G401 (cell line): ENCODE data around the gene UCHL3. TPM values are rescaled to one million over a fixed set of nuclear protein-coding genes. Genes with fewer than 3 reads are reported as not detected.

Experiments used
- DNase-seq: peaks from one replicate; pipeline ENCODE4 v3.0.0-alpha.2; 2015; ENCODE audit warnings: low spot score
- in situ Hi-C: cut with HindIII; loops from 2 replicates; pipeline ENCODE4 v1.10.0; 2016; ENCODE audit warnings: low sequenced_read_pairs, mixed read lengths
- total RNA-seq: library from RNA; depleted of rRNA; stranded (reverse); fragments of >200 nt; shearing (Covaris generic); gene quantifications from 2 replicates; pipeline ENCODE4 v1.2.3, GENCODE V29; 2014

Gene UCHL3
- total RNA-seq, 1 experiment from 2014 or later: 65.3 TPM

DNA sequence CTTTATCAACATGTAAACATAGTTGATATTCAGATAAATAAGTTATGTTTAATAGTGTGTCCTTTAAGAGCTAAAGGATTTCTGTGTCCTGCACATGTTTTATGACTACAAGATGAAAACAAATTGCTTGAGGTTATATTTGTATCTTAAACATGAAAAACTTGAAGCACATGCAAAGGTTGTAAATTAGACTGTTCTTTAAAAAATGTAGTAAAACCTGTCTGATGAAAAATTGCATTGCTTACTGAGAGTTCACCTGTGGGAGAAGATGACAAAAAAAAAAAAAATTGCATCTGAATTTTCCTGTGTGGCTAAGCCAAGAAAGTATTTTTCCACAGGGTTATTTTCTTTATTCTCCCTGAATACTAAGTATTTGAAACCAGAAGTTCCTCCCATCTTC lies 60.9 kb downstream of the UCHL3 start:
- DNase-seq: no peak
- in situ Hi-C loops: no loop called here

DNA sequence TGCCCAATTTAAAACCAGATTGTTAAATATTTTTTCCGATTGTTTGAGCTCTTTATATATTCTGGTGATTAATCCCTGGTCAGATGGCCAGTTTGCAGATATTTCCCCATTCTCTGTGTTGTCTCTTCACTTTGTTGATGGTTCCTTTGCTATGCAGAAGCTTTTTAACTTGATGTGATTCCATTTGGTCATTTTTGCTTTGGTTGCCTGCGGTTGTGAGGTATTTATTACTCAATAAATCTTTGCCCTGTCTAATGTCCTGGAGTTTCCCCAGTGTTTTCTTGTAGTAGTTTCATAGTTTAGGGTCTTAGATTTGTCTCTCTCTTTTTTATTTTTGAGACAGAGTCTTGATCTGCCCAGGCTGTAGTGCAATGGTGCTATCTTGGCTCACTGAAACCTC lies 62.8 kb downstream of the UCHL3 start:
- in situ Hi-C loops: no loop called here
- no peak for DNase-seq

DNA sequence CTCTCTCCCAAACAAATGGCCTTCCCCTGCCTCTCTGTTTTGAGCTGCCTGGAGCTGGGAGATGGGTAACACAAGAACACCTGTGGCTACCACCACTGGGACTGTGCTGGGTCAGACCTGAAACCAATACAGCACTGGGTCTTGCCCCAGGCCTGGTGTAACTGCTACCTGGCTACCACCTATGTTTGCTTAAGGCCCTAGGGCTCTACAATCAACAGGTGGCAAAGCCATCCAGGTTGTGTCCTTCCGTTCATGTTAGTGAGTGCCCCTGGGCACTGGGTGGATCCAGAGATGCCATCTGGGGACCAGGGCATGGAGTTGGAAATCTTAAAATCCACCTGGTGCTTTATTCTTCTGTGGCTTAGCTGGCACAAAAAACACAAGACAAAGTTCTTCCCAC lies 67.6 kb downstream of the UCHL3 start:
- no peak for DNase-seq
- in situ Hi-C loops: no loop called here

DNA sequence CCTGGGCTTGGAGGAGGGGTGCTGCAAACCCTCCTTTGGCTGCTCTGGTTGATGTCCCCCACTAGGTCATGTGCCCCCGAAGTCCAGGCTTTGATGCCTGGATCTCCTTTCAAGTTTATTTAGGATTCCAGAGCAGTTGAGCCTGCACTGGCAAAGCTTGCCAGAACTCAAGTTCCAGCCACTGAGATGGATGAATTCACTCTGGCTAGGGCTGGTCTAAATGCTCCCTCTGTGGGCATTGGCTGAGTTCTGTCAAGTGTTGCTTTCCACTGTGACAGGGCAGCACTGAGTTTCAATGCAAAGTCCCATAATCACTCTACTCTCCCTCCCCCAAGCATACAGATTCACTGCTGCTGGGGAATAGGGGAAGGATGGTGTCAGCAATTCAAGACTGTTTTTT lies 68.7 kb downstream of the UCHL3 start:
- in situ Hi-C loops: no loop called here
- no peak for DNase-seq

DNA sequence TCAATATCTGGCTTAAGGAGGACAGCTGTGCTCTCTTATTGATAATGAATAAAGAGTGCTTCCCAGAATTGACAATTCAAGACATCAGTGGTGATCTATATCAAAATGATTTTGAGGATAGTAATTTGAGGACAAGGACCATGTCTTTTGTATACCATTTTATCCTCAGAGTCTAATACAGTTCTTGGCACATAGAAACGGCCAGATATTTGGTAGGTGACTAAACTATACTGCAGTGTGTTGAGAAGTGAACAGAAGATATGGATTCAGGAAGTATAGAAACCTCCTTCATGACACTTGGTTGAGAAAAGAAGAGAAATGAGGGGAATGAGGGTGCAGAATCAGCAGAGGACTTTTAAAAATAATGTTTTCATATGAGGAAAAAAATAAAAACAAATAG lies 70.4 kb downstream of the UCHL3 start:
- in situ Hi-C loops: no loop called here
- no peak for DNase-seq

DNA sequence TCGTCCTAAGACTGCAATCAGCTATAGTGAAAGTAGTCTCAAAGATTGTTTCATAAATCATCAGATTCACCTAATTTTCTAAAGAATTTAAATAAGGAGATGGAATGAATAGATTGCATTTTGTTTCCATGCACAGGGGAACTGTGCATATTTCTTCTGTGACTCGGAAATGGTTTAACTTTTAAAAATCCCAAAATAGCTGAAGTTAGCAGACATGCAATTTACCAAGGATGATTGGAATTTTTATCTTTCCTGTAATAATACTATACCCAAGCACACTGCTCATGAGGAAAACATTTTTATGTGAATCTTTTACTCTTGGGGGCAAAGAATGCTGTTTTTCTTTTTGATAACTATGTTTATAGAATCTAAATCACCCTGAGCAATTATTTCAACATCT lies 71.6 kb downstream of the UCHL3 start:
- in situ Hi-C loops: no loop called here
- no peak for DNase-seq

DNA sequence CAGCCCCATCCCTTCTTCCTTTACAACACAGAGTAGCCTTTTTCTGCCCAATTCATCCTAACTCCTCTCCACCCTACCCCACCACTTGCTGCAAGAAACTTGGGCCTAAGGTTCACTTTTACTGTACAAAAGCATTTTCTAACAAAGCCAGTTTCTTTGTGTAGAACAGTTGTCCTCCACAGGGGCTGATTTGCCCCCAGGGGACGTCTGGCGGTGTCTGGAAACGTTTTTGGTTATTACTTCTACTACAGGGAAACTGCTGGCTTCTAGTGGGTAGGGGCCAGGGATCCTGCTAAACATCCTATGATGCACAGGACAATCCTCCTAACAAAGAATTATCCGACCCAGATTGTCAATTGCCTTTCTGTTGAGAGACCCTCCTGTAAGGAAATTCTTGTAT lies 79.2 kb downstream of the UCHL3 start:
- DNase-seq: no peak
- in situ Hi-C loops: no loop called here

DNA sequence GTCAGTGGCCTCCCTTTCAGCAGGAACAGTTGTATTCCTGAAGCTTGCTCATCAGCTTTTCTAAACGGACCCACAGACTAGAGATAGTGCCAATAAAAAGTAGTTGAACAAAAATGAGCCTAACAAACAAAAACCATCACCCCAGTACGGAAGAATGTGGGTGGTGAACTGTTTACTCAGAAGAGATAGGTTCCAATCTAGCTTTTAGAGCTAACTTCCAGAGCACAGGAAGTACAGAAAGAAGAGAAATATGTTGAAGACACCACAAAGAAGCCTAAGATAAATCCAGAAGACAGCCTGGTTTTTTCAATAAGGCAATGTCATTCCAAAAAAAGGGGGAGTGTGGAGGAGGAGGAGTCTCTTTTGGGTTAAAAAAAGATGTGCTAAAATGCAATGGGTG lies 83.7 kb downstream of the UCHL3 start:
- no peak for DNase-seq
- in situ Hi-C loops: no loop called here

DNA sequence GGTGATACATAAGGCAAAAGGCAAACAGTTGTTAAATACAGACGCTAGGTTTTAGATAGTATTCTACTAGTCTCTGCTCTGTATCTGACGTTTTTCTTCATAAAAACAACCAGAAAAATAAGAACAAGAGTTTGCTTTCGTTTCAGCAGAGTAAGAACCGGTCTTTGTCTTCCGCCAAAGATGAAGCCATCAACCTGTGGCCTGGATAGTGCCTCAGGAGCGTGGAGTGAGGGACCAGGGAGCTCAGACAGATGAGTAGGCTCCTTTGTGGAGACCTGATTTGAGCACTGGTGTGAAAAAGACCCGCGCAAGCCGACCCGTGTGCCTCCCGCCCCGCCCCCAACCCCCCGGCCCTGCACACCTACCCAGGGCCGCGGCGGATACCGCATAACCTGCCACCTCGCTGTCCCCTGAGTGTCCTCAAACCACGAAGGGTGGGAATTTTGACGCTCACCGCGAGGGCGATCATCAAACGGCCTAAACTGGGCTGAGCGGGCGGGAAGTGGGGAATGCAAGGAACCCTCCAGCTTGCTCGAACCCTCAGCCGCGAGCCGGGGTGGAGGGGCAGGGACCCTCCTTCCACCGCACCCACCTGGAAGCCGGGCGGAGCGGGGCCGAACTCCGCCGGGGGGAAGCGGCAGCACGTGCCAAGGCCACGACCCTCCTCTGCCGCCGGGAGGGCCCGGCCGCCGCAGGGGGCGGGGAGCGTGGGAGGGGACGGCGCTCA lies 85.7 kb downstream of the UCHL3 start:
- in situ Hi-C loops: no loop called here
- DNase-seq: no peak

DNA sequence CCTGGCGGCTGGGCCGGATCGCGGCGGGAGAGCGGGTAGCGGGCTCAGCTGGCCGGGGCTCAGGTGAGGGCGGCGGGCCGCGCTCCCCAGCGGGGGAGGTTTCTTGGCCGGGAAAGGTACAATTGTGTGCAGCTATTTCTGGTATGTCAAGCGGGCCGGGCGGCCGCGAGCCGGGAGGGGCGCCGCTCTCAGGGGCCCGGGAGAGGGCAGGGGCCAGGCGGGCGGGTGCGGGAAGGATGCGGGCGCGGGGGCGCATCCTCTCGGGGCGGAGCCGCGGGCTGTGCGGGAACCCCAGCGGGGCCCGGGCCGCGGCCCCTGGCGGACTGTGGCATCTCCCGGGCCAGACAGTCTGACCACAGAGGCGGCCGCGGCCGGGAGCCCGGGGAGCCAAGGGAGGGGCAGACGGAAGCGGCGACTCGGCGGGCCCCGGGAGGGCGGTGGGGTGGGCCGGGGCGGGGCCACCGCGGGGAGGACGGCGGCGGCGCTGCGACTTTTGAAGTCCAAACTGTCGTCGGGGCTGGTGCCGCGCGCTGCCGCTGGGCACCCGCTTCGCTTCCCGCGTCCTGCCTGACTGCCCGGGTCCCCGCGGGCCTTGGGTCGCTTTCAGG lies 86.3 kb downstream of the UCHL3 start, which contains the start of gene LMO7:
TSS of gene LMO7 (plus strand) at position 503 of the 608 bp plus-strand sequence. CDS start 328 bp downstream, outside the sequence.
- DNase-seq: peak; percentile 4

DNA sequence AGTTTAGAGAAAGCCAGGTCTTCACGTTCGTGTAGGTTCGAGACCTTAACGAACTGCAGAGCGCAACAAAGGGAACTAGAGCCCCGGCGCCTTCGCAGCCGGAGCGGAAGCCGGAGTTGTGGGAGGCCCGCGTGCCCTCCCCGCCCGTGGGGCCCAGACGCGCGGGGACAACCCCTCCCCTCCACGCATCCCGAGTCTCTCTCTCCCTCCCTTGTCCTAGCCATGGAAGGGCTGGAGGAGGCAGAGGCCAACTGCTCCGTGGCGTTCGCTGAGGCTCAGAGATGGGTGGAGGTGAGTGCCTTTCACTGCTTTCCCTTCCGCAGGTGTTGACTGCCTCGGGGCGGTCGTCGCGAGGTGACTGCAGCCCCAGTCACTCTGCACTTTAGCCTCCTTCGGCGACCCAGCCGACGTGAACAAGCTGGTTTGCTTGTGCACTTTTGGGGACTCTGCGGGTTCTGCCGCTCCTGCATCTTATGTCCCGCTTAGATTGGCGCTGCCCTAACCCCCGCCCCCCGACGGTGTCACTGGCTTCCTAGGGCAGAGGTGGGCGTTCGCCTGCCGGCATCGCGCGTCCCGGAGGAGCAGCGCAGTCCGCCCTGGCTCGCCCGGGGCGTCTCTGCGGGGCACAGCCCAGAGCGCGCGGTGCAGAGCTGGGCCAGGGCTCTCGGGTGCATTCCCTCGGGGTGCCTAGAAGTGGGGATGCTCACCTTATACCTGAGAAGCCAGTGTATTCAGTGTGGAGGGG lies 87.0 kb downstream of the UCHL3 start:
- no peak for DNase-seq
- in situ Hi-C loops: no loop called here

More for the DNA sequence above, 86.3 kb downstream of the UCHL3 start, which contains the start of gene LMO7:
- in situ Hi-C loops: no loop called here

DNA sequence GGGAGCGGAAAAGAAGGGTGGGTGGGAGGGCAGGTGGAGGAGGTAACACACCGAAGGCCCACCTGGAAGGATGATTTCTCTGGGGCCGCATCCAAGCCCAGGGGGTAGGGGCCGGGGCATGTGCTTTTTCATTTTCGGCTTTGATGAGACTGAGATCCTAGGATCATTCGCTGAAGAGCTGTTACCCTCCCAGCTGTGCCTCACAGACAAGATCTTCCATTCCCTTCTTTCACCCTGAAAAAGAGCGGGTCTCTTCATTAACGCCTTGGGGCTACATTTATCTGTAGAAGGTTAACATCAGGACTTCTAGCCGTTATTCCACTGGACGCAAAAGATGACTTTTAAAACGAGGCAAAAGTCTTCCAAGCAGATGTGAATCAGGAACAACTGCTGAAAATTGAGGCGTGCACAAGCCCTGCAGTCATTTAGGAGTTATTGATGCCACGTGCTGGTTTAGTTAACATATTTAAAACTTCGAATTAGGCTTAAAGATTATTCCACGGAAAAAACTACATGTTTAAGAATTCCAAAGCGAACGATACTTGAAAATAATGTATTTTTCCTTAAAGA lies 87.7 kb downstream of the UCHL3 start:
- no peak for DNase-seq
- in situ Hi-C loops: no loop called here

DNA sequence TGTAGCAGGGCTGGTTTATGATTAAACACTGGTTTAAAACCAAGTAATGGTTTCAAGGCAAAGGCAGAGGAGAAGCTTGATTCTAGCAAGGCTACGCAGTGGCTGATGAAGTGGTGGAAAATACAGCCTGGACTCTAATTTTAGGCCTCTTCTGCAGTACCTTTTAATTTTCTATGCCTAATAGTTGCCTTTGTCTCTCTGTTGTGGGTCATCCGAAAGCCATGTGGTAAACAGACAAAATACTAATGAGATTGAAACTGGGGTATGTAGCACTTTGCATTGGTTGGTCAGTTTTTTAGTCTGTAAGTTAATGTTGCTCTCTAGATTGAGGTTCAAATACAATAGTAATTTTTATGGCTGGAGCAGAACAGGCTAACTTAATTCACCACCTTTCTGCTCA lies 89.9 kb downstream of the UCHL3 start:
- no peak for DNase-seq
- in situ Hi-C loops: no loop called here

DNA sequence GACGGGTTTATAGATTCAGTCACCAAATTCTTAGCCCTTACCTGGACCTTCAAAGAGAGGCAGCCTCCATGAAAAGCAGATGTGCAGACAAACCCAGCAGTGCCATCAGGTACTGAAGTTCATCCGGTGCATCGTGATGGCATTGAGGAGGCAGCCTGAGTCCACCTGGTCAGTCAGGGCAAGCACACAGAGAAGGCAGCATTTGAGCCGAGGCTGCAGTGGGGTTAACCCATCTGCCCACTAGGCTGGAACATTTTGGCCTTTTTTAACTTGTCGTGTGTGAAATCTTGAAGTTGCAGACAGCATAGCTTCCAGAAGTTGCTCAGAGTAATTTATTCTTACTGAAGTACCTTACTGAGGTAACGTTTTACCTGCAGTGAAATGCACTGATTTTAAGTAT lies 91.4 kb downstream of the UCHL3 start:
- no peak for DNase-seq
- in situ Hi-C loops: no loop called here

DNA sequence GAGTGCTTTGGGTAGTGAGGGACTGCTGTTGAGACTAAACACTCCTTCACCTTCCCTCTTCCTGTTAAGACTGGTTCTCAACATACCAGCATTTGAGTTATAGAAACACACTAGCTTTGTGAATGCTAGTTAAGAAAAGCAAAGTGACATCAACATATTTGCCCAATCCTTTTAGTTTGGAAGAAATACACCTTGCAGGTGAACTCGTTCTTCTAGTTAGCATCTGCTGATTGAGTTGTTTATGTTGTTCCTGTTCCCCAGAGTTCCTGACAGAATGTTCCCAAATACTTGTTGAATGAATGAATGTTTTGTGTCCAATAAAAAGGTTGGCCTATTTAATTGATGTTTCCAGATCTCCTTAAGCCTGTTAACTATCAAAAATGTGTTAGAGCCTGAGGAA lies 93.6 kb downstream of the UCHL3 start:
- in situ Hi-C loops: no loop called here
- no peak for DNase-seq

DNA sequence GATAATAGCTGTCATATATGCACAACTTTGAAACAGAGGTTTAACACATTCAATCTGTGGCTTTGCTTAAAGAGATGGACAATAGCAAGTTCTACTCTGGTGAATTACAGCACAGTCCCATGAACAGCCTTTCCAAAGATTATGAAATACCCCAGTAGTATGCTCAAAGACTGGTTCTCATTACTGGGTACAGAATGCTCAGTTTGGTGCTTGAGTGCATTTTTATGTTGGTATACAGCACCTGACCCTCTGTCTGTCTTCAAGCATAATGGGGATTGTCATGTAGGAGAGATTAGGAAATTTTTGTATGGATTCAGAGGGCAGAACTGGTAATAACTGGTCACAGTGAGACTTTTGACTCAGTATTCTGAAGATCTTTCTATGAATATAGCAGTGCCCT lies 94.1 kb downstream of the UCHL3 start:
- in situ Hi-C loops: no loop called here
- no peak for DNase-seq

DNA sequence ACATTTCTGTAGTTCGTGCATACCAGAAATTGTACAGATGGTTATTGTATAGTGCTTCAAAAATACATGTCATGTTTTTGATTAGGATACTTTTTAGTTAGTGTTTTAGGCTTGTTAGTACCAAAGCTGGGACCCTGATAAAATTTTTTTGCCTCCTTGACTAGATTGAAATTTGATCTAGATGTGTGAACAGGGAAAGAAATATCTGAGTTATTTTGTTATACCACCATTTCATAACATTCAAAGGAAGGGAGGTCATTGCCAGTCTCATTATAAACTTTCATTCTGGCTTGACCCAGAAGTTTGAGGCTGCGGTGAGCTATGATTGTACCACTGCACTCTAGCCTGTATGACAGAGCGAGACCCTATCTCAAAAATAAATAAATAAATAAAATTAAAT lies 95.5 kb downstream of the UCHL3 start:
- in situ Hi-C loops: no loop called here
- DNase-seq: no peak

DNA sequence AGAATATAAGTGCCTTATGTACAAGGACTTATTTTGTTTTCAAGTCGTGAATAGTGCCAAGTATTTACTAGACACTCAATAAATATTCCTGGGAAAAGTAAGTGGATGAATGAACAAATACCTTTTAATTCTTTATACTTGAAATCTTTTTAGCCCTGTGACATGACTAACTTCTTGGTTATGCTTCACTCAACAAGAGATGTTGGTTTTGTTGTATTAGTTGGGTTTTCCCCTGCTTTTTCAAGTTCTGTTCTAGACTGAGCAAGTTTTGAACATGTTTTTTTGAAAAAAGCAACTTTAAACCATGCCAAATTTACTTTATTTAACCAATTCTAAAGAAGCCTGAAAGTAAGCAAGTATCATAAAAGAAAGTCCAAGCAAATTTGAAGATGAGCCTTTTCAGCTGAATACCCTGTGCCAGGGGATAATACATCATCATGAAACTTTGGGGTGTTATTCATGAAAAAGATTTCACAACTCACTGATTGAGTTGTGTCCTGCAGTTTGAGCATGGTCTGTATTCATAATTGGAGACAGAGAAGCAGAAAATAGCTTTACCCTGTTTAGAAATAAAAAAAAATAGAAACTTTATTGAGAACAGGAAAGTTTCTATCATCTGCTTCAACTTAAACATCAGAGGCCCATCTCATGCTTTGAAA lies 97.7 kb downstream of the UCHL3 start:
- no peak for DNase-seq
- in situ Hi-C loops: no loop called here

DNA sequence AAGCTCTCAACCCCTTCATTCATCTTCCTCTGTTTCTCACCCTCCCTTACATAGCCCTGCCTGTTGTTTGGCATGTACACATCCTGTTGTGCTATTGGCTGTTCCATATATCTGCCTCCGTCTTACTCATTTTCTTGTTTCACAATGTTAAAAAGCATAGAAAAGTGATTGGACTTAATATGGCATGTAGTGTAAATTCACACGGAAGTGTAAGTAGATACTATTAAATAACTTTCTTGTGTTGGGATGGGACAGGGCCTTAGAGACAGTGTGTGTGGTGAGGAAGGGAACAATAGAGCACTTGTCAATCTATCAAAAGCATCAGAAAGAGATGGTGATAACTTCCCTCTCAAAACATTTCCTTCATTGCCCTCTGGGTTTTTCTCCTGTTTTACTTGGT lies 98.9 kb downstream of the UCHL3 start:
- in situ Hi-C loops: no loop called here
- DNase-seq: no peak

DNA sequence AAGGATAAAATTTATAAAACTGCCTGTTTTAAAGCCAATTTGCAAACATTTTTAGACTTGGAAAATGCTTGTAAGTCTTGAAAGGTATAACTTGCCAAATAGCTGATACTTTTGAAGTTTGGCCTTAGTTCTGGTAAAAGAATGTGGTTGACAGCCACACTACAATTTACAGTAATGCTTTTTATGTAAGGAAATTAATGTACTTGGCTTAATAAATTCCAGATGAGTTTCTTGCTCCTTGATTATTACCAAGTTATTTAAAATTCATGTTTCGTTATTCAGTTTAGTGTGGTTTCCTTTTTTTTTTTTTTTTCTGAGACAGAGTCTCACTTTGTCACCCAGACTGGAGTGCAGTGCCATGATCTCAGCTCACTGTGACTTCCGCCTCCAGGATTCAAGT lies 101.4 kb downstream of the UCHL3 start:
- no peak for DNase-seq
- in situ Hi-C loops: no loop called here
